H9 (cell line): Measurements from ENCODE around the gene SP100. TPM values are rescaled to one million over a fixed set of nuclear protein-coding genes. Genes with fewer than 3 reads are reported as not detected.

Experiments
- DNase-seq: peaks from one replicate; pipeline ENCODE4 v3.0.0-alpha.2; 2017
- H2AFZ ChIP-seq: one replicate; pipeline ENCODE4 v1.6.1; 2013; ENCODE audit warnings: mild to moderate bottlenecking, low read length, control low read depth, moderate library complexity
- H2AK5ac ChIP-seq: 2 replicates; pipeline ENCODE4 v1.6.1; 2013; ENCODE audit warnings: low read length, control low read depth, mixed read lengths; ENCODE audit not compliant: insufficient read length
- H2BK120ac ChIP-seq: one replicate; pipeline ENCODE4 v1.6.1; 2013; ENCODE audit warnings: low read depth, mild to moderate bottlenecking, low read length, control low read depth, inconsistent platforms; ENCODE audit not compliant: poor library complexity, severe bottlenecking
- H2BK12ac ChIP-seq: 2 replicates; pipeline ENCODE4 v1.6.1; 2013; ENCODE audit warnings: low read length, control low read depth, mixed read lengths, low read depth; ENCODE audit not compliant: insufficient read length
- H2BK15ac ChIP-seq: 2 replicates; pipeline ENCODE4 v1.6.1; 2013; ENCODE audit warnings: low read depth, low read length, control low read depth
- H2BK20ac ChIP-seq: one replicate; pipeline ENCODE4 v1.6.1; 2013; ENCODE audit warnings: low read depth, mild to moderate bottlenecking, low read length, control low read depth, inconsistent platforms; ENCODE audit not compliant: poor library complexity, severe bottlenecking
- H2BK5ac ChIP-seq: 2 replicates; pipeline ENCODE4 v1.6.1; 2013; ENCODE audit warnings: low read length, control low read depth, mixed read lengths; ENCODE audit not compliant: insufficient read length
- H3K14ac ChIP-seq: 2 replicates; pipeline ENCODE4 v1.6.1; 2013; ENCODE audit warnings: low read length, control low read depth; ENCODE audit not compliant: insufficient read depth
- H3K18ac ChIP-seq: 2 replicates; pipeline ENCODE4 v1.6.1; 2013; ENCODE audit warnings: low read depth, mild to moderate bottlenecking, mixed read lengths, low read length, control low read depth; ENCODE audit not compliant: insufficient read length
- H3K23ac ChIP-seq: 2 replicates; pipeline ENCODE4 v1.6.1; 2013; ENCODE audit warnings: low read length, control low read depth, mixed read lengths, low read depth; ENCODE audit not compliant: insufficient read length
- H3K23me2 ChIP-seq: 2 replicates; pipeline ENCODE4 v1.6.1; 2013; ENCODE audit warnings: low read depth, mild to moderate bottlenecking, mixed read lengths, low read length, control low read depth; ENCODE audit not compliant: insufficient read length, poor library complexity, severe bottlenecking
- H3K27ac ChIP-seq: 2 replicates; pipeline ENCODE4 v1.5.1; 2013; ENCODE audit warnings: low read length, control low read depth, mixed read lengths, low read depth; ENCODE audit not compliant: insufficient read length
- H3K27me3 ChIP-seq: 2 replicates; pipeline ENCODE4 v1.6.1; 2013; ENCODE audit warnings: low read length, control low read depth, inconsistent platforms; ENCODE audit not compliant: insufficient read depth
- H3K4ac ChIP-seq: 2 replicates; pipeline ENCODE4 v1.6.1; 2013; ENCODE audit warnings: low read depth, mild to moderate bottlenecking, control low read depth, inconsistent platforms, low read length, moderate library complexity
- H3K4me1 ChIP-seq: 2 replicates; pipeline ENCODE4 v1.6.1; 2013; ENCODE audit warnings: low read length, control low read depth, inconsistent platforms; ENCODE audit not compliant: insufficient read depth
- H3K4me2 ChIP-seq: 2 replicates; pipeline ENCODE4 v1.6.1; 2013; ENCODE audit warnings: low read length, control low read depth, mixed read lengths; ENCODE audit not compliant: insufficient read length, insufficient read depth
- H3K56ac ChIP-seq: 2 replicates; pipeline ENCODE4 v1.6.1; 2013; ENCODE audit warnings: low read depth, mild to moderate bottlenecking, mixed read lengths, low read length, control low read depth; ENCODE audit not compliant: insufficient read length
- H3K79me1 ChIP-seq: 2 replicates; pipeline ENCODE4 v1.6.1; 2013; ENCODE audit warnings: low read depth, mild to moderate bottlenecking, moderate library complexity, low read length, control low read depth, inconsistent platforms; ENCODE audit not compliant: insufficient read depth, poor library complexity, severe bottlenecking
- H3K79me2 ChIP-seq: 2 replicates; pipeline ENCODE4 v1.6.1; 2013; ENCODE audit warnings: low read length, control low read depth, inconsistent platforms; ENCODE audit not compliant: insufficient read depth
- H3K9ac ChIP-seq: 2 replicates; pipeline ENCODE4 v1.6.1; 2013; ENCODE audit warnings: low read length, control low read depth, mixed read lengths; ENCODE audit not compliant: insufficient read length; ENCODE audit errors: extremely low read depth
- H3K9me3 ChIP-seq: one replicate; pipeline ENCODE4 v1.6.1; 2013; ENCODE audit warnings: low read depth, low read length, inconsistent platforms; ENCODE audit not compliant: control insufficient read depth
- H3T11ph ChIP-seq: one replicate; pipeline ENCODE4 v1.6.1; 2013; ENCODE audit warnings: mild to moderate bottlenecking, low read length, control low read depth, inconsistent platforms
- H4K20me1 ChIP-seq: one replicate; pipeline ENCODE4 v1.6.1; 2013; ENCODE audit not compliant: control insufficient read depth, insufficient read length, insufficient read depth
- H4K5ac ChIP-seq: 2 replicates; pipeline ENCODE4 v1.6.1; 2013; ENCODE audit warnings: low read depth, mild to moderate bottlenecking, mixed read lengths, low read length, control low read depth; ENCODE audit not compliant: insufficient read length
- H4K8ac ChIP-seq: replicated peaks from 2 replicates; pipeline ENCODE4 v1.6.1; 2013; ENCODE audit warnings: low read length, control low read depth, mixed read lengths, low read depth; ENCODE audit not compliant: insufficient read length
- H4K91ac ChIP-seq: 2 replicates; pipeline ENCODE4 v1.6.1; 2013; ENCODE audit warnings: low read depth, mild to moderate bottlenecking, moderate library complexity, mixed read lengths, low read length, control low read depth; ENCODE audit not compliant: insufficient read length
- H3K27ac Mint-ChIP-seq, 3 experiments: 2 replicates in 2 of 3; 3 replicates in 1 of 3; pipeline ENCODE4 v1.8.0; 2020 to 2021; ENCODE audit warnings: mixed read lengths in 3 of 3, mild to moderate bottlenecking in 1 of 3, moderate library complexity in 1 of 3
- H3K27me3 Mint-ChIP-seq: 2 replicates; pipeline ENCODE4 v1.8.0; 2021; ENCODE audit warnings: low read depth, mild to moderate bottlenecking, moderate library complexity, mixed read lengths
- H3K36me3 Mint-ChIP-seq, 3 experiments: 2 replicates in 2 of 3; 3 replicates in 1 of 3; pipeline ENCODE4 v1.8.0; 2020 to 2021; ENCODE audit warnings: low read depth in 3 of 3, mixed read lengths in 3 of 3; ENCODE audit not compliant: insufficient read depth in 1 of 3
- H3K4me1 Mint-ChIP-seq, 2 experiments: 2 replicates each; pipeline ENCODE4 v1.8.0; 2020; ENCODE audit warnings: mixed read lengths in 2 of 2
- H3K4me3 Mint-ChIP-seq, 2 experiments: 2 replicates in 1 of 2; 3 replicates in 1 of 2; pipeline ENCODE4 v1.8.0; 2020 to 2021; ENCODE audit warnings: mild to moderate bottlenecking in 2 of 2, mixed read lengths in 2 of 2, moderate library complexity in 1 of 2
- H3K9me3 Mint-ChIP-seq, 2 experiments: 2 replicates in 1 of 2; 3 replicates in 1 of 2; pipeline ENCODE4 v1.8.0; 2020; ENCODE audit warnings: mild to moderate bottlenecking in 2 of 2, mixed read lengths in 2 of 2, moderate library complexity in 1 of 2
- CTCF ChIP-seq: fragments of 200-600 bp; sonication (generic); conservative IDR thresholded peaks from 3 replicates; pipeline ENCODE4 v1.8.0; 2021; ENCODE audit warnings: antibody characterized with exemption, mild to moderate bottlenecking
- WGBS: extraction: QIAGEN DNeasy Blood & Tissue Kit; methylation state at CpG from one replicate; pipeline ENCODE4 v1.1.7; 2013; ENCODE audit warnings: missing lambda C conversion rate, low lambda C conversion rate, mixed read lengths; ENCODE audit not compliant: insufficient read length; ENCODE audit errors: extremely low coverage; 5-methylcytosine and 5-hydroxymethylcytosine counted together
- total RNA-seq: library from RNA; stranded (reverse); gene quantifications from 2 replicates; pipeline ENCODE4 v1.2.1, GENCODE V29; 2021

Gene SP100
- total RNA-seq, 1 experiment from 2014 or later = 0.28 TPM

GRCh38 chr2:230425377-230425776 is 9.4 kb downstream of the SP100 start:
- H4K8ac ChIP-seq = no peak overlapping the region
- no peak overlapping the region for H3K4ac ChIP-seq
- H2BK120ac ChIP-seq = no peak overlapping the region
- no peak overlapping the region for H2BK5ac ChIP-seq
- H2BK20ac ChIP-seq = no peak overlapping the region
- no peak overlapping the region for H4K91ac ChIP-seq
- H3K27ac ChIP-seq = no peak overlapping the region
- no peak overlapping the region for H2BK12ac ChIP-seq
- H2BK15ac ChIP-seq = no peak overlapping the region
- no peak overlapping the region for H2AFZ ChIP-seq
- no peak overlapping the region for H3K56ac ChIP-seq
- Mint-ChIP-seq H3K36me3 (peaks cover 1 to 12% (median 4%) of the 10 kb centered on the region in 3 experiments; a peak in 4 of 7 replicates), H3K4me1 (peaks cover 3 to 4% of the 10 kb centered on the region in 2 experiments; a peak in 2 of 4 replicates), H3K9me3 (peaks cover 5 to 10% of the 10 kb centered on the region in 2 experiments; a peak in 4 of 5 replicates), H3K27ac (no peak overlapping the region), H3K27me3 (no peaks in the 10 kb centered on the region), H3K4me3 (no peak overlapping the region)
- no peak overlapping the region for H3K14ac ChIP-seq
- no peak overlapping the region for H3K23ac ChIP-seq
- no peaks in the 10 kb centered on the region for H3K9me3 ChIP-seq
- H4K20me1 ChIP-seq = no peaks in the 10 kb centered on the region
- H3K18ac ChIP-seq = no peak overlapping the region
- WGBS = no CpG with 5 or more reads among the region's 1 CpG
- H2AK5ac ChIP-seq = no peak overlapping the region
- H3K4me2 ChIP-seq = no peak overlapping the region
- H4K5ac ChIP-seq = no peak overlapping the region
- no peaks in the 10 kb centered on the region; the same call in 1 of the 2 replicates for H3K4me1 ChIP-seq
- no peak overlapping the region for H3T11ph ChIP-seq
- no peaks in the 10 kb centered on the region for H3K79me2 ChIP-seq
- H3K27me3 ChIP-seq = no peaks in the 10 kb centered on the region
- H3K79me1 ChIP-seq = no peaks in the 10 kb centered on the region
- TF ChIP-seq CTCF = no peak
- no peaks in the 10 kb centered on the region for H3K23me2 ChIP-seq
- H3K9ac ChIP-seq = no peak overlapping the region
- DNase-seq = no peak
